ENCODE results near the gene ADAMTS2.

GRCh38 chr5:179163236-179164155 is 181.8 kb downstream of the ADAMTS2 start:
- TF ChIP-seq RAD21 (IDR thresholded peaks at IDR 0.05 in 1 of 2, conservative IDR thresholded peaks at IDR 0.05 in 1 of 2; ENCODE audit: low read depth in 2 of 2, low read length in 2 of 2): no peak
- no peak for TF ChIP-seq POLR2AphosphoS5 (IDR thresholded peaks at IDR 0.05; ENCODE audit: low read depth, low read length)
- TF ChIP-seq CHD2 (IDR thresholded peaks at IDR 0.05; ENCODE audit: low read length): no peak
- TF ChIP-seq TEAD4 (IDR thresholded peaks at IDR 0.05; ENCODE audit: low read depth, low read length): no peak
- no peak for TF ChIP-seq POLR2A (IDR thresholded peaks at IDR 0.05; ENCODE audit: control extremely low read depth in 1 of 2, low read depth in 2 of 2, low read length in 2 of 2)
- no peak for TF ChIP-seq SIN3A (conservative IDR thresholded peaks at IDR 0.05 in 1 of 2, IDR thresholded peaks at IDR 0.05 in 1 of 2; ENCODE audit: low read depth in 1 of 2, low read length in 2 of 2)
- TF ChIP-seq CTCF (IDR thresholded peaks at IDR 0.05; ENCODE audit: control extremely low read depth in 1 of 3, insufficient read depth in 1 of 3, low read depth in 1 of 3, low read length in 3 of 3): no peak
- TF ChIP-seq JUN (IDR thresholded peaks at IDR 0.05; ENCODE audit: low read depth, low read length): no peak
- TF ChIP-seq SUZ12 (IDR thresholded peaks at IDR 0.05; ENCODE audit: low read length): no peak
- no peak for TF ChIP-seq ATF2 (IDR thresholded peaks at IDR 0.05; ENCODE audit: low read length)
- TF ChIP-seq HDAC2 (IDR thresholded peaks at IDR 0.05; ENCODE audit: borderline replicate concordance in 1 of 2, low read depth in 2 of 2, low read length in 2 of 2): no peak
